HFFc6 (cell line): ENCODE data around the gene SMAD5. TPM values are rescaled to one million over a fixed set of nuclear protein-coding genes. Genes with fewer than 3 reads are reported as not detected.

ENCODE experiments used
- DNase-seq: peaks from one replicate; pipeline ENCODE4 v3.0.0-alpha.2; 2018
- H3K27ac Mint-ChIP-seq: 2 replicates; pipeline ENCODE4 v1.8.0; 2020; ENCODE audit warnings: mild to moderate bottlenecking, mixed read lengths
- H3K27me3 Mint-ChIP-seq: 2 replicates; pipeline ENCODE4 v1.8.0; 2021; ENCODE audit warnings: mild to moderate bottlenecking, moderate library complexity, mixed read lengths; ENCODE audit not compliant: insufficient read depth
- H3K36me3 Mint-ChIP-seq: 2 replicates; pipeline ENCODE4 v1.8.0; 2021; ENCODE audit warnings: low read depth, mixed read lengths
- H3K4me1 Mint-ChIP-seq: 2 replicates; pipeline ENCODE4 v1.8.0; 2020; ENCODE audit warnings: low read depth, mixed read lengths
- H3K4me3 Mint-ChIP-seq: 2 replicates; pipeline ENCODE4 v1.8.0; 2020; ENCODE audit warnings: mild to moderate bottlenecking, moderate library complexity, mixed read lengths
- H3K9me3 Mint-ChIP-seq: 2 replicates; pipeline ENCODE4 v1.8.0; 2020; ENCODE audit warnings: mild to moderate bottlenecking, mixed read lengths
- total RNA-seq, 6 experiments: library from RNA; stranded (reverse); fragmentation: NEBNext Ultra II Directional; extraction: Animal tissue kit (Norgen Biotek cat#: 25700); gene quantifications; 2 replicates in 1 of 6; 3 replicates in 5 of 6; pipeline ENCODE4 v1.2.3, GENCODE V29; 2021
- TF ChIP-seq, protein P1 (sequence below): fragments of 200-600 bp; sonication (generic); IDR thresholded peaks from 2 replicates; pipeline ENCODE4 v1.5.0; 2021; ENCODE audit warnings: antibody characterized with exemption, mild to moderate bottlenecking

SMAD5 gene
- total RNA-seq, 6 experiments from 2014 or later, result 54.9 to 66.9 (median 62.6) TPM

DNA sequence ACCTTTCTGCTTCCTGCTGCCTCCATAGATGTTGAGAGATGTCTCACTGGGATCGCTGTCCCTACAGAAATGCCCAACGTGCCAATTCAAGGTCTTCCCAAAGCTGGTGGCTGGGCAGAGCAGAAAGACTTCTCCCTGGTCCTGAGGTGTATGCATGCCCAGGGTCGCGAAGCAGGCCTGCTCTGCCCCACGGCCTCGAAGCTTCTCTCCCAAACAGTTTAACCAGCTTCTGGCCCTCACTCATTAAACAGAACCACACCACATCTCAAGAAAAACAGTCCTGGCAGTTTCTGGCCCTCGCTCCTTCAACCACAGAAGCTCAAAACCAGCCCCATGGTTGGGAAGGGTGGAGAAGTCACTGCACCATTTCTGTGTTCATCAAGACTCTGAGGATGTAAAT is 75.0 kb downstream of the SMAD5 start:
- Mint-ChIP-seq H3K27ac (no peak overlapping the region), H3K9me3 (no peaks in the 10 kb centered on the region), H3K27me3 (peaks cover 20% of the 10 kb centered on the region), H3K36me3 (no peaks in the 10 kb centered on the region), H3K4me1 (no peaks in the 10 kb centered on the region), H3K4me3 (no peak overlapping the region)
- no peak for DNase-seq
- TF ChIP-seq, protein P1, sequence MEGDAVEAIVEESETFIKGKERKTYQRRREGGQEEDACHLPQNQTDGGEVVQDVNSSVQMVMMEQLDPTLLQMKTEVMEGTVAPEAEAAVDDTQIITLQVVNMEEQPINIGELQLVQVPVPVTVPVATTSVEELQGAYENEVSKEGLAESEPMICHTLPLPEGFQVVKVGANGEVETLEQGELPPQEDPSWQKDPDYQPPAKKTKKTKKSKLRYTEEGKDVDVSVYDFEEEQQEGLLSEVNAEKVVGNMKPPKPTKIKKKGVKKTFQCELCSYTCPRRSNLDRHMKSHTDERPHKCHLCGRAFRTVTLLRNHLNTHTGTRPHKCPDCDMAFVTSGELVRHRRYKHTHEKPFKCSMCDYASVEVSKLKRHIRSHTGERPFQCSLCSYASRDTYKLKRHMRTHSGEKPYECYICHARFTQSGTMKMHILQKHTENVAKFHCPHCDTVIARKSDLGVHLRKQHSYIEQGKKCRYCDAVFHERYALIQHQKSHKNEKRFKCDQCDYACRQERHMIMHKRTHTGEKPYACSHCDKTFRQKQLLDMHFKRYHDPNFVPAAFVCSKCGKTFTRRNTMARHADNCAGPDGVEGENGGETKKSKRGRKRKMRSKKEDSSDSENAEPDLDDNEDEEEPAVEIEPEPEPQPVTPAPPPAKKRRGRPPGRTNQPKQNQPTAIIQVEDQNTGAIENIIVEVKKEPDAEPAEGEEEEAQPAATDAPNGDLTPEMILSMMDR, result no peak

DNA sequence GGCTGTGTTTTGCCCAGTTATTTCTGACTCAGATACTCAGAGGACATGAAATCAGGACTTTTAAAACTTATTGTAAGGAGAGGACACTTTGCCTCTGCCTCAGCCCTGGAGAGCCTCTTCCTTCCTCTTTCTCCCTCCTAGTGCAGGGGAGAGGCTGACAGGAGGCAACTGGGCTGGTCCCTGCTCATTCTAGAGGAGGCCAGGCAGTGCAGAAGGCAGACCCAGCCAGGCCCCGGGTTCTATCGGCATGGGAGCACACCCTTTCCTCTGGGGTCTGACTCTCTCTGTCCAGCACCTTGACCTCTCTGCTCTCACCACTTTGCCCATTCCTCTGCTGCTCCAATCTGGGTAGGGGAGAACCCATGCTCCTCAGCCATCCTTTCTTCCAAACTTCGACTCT is 76.3 kb downstream of the SMAD5 start:
- no peaks in the 10 kb centered on the region for H3K4me1 Mint-ChIP-seq
- no peak overlapping the region for H3K27ac Mint-ChIP-seq
- TF ChIP-seq, protein P1, result no peak
- DNase-seq, result no peak
- H3K4me3 Mint-ChIP-seq, result no peak overlapping the region
- no peaks in the 10 kb centered on the region for H3K36me3 Mint-ChIP-seq
- peaks cover 19% of the 10 kb centered on the region for H3K27me3 Mint-ChIP-seq
- H3K9me3 Mint-ChIP-seq, result no peaks in the 10 kb centered on the region

DNA sequence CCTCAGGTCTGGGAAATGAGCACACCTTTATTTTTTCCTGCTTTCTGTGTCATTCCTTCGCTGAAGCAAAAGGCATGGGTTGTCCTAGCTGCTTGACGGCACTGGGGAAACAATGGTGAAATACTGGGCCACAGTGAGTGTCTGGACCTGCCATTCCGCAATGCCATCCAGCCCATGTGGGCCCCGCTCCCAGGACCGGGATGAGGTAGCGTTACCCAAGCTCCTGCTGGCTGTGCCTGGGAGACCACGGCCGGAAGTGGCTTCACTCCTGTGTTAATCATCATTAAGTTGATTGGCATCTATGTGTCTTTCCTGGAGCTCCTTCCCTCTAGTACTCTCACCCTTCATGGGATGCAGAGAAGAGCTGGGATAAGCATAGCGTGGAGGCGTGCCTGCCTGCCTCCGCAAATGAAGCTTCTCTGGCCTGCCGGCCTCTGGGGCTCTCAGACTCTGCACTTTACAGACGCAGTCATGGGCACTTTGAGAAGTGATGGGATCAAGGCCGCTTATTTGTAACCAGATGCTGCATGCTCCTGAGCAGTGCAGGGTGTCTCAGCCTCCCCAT is 76.8 kb downstream of the SMAD5 start:
- Mint-ChIP-seq H3K4me1 (no peaks in the 10 kb centered on the region), H3K27me3 (peaks cover 19% of the 10 kb centered on the region), H3K36me3 (no peaks in the 10 kb centered on the region), H3K27ac (no peak overlapping the region), H3K9me3 (no peaks in the 10 kb centered on the region), H3K4me3 (no peak overlapping the region)
- TF ChIP-seq, protein P1, result no peak
- no peak for DNase-seq

DNA sequence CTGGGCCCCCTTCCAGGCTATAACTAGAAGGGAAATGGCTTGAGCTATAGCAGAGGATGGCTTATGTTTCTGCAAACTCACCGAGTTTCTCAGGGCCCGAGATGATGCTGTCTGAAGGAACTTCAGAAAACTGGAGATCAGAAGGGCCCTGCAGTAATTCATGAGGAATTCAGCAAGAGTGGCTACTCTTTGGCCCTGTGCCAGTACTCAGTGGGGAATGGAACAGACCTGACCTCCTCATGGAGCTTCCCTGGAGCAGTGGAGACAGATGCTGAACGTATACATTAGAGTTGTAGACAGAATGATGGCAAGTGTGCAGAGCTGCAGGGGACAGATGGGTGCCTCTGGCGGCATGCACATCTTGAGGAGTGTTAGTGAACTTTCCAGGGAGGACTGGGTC is 77.6 kb downstream of the SMAD5 start:
- no peaks in the 10 kb centered on the region for H3K36me3 Mint-ChIP-seq
- DNase-seq, result no peak
- H3K4me3 Mint-ChIP-seq, result no peak overlapping the region

DNA sequence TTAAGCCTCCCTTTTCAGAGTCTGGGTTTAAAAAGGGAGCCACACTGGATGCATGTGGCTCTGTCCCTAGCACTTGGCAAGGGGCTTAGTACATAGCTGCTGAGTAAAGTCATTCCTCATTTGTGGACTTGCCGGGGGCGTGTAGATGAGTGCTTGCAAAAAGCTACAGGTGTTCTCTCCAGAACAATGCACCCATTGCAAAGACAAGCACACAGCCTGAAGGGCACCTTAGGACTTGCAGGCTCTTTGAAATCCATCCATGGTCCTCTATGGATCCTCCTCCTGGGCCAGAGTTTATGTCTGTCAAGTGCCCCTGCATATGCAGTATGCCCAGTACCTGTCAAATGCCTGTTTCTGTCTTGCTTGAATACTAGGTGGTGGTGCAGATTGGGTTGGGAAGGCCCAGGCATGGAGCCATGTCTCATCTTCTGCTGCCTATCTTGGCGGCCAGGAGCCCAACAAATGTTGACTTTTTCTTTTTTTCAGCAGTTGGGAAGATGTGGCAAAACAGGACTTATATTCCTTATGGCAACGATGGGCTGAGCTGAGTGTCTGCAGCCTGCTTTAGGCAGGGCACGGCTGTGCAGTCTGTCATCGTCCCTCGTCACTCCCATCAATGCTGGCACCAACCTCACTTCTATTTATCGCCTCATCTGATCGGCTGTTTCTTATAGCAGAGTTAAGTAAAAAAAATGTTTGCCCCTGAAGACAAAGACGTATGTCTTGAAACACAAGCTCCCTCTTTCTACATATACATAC is 78.8 kb downstream of the SMAD5 start:
- no peak for DNase-seq
- H3K36me3 Mint-ChIP-seq, result no peaks in the 10 kb centered on the region
- H3K27ac Mint-ChIP-seq, result no peak overlapping the region
- H3K4me3 Mint-ChIP-seq, result no peak overlapping the region
- H3K4me1 Mint-ChIP-seq, result no peaks in the 10 kb centered on the region
- H3K27me3 Mint-ChIP-seq, result peaks cover 22% of the 10 kb centered on the region
- TF ChIP-seq, protein P1, result no peak
- no peaks in the 10 kb centered on the region for H3K9me3 Mint-ChIP-seq

More for the DNA sequence above, 77.6 kb downstream of the SMAD5 start:
- H3K4me1 Mint-ChIP-seq, result no peaks in the 10 kb centered on the region
- TF ChIP-seq, protein P1, result no peak
- no peak overlapping the region for H3K27ac Mint-ChIP-seq
- peaks cover 20% of the 10 kb centered on the region for H3K27me3 Mint-ChIP-seq
- no peaks in the 10 kb centered on the region for H3K9me3 Mint-ChIP-seq
